ENCODE data around the gene SCARB1. TPM values are rescaled to one million over a fixed set of nuclear protein-coding genes. Genes with fewer than 3 reads are reported as not detected.

Gene SCARB1
- total and polyA plus RNA-seq, 9 of the 15 experiments (the other 6 are each of a cell fraction or from before 2014, with no cell fraction given), result 0.56 to 157 (median 52.8) TPM

GRCh38 chr12:124771462-124772288, 92.0 kb downstream of the SCARB1 start (continued):
- TF ChIP-seq, protein P1, sequence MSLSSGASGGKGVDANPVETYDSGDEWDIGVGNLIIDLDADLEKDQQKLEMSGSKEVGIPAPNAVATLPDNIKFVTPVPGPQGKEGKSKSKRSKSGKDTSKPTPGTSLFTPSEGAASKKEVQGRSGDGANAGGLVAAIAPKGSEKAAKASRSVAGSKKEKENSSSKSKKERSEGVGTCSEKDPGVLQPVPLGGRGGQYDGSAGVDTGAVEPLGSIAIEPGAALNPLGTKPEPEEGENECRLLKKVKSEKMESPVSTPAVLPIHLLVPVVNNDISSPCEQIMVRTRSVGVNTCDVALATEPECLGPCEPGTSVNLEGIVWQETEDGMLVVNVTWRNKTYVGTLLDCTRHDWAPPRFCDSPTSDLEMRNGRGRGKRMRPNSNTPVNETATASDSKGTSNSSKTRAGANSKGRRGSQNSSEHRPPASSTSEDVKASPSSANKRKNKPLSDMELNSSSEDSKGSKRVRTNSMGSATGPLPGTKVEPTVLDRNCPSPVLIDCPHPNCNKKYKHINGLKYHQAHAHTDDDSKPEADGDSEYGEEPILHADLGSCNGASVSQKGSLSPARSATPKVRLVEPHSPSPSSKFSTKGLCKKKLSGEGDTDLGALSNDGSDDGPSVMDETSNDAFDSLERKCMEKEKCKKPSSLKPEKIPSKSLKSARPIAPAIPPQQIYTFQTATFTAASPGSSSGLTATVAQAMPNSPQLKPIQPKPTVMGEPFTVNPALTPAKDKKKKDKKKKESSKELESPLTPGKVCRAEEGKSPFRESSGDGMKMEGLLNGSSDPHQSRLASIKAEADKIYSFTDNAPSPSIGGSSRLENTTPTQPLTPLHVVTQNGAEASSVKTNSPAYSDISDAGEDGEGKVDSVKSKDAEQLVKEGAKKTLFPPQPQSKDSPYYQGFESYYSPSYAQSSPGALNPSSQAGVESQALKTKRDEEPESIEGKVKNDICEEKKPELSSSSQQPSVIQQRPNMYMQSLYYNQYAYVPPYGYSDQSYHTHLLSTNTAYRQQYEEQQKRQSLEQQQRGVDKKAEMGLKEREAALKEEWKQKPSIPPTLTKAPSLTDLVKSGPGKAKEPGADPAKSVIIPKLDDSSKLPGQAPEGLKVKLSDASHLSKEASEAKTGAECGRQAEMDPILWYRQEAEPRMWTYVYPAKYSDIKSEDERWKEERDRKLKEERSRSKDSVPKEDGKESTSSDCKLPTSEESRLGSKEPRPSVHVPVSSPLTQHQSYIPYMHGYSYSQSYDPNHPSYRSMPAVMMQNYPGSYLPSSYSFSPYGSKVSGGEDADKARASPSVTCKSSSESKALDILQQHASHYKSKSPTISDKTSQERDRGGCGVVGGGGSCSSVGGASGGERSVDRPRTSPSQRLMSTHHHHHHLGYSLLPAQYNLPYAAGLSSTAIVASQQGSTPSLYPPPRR (CRISPR knock-in tag; IDR thresholded peaks at IDR 0.05; ENCODE audit: borderline replicate concordance), result no peak
- TF ChIP-seq, protein P2, sequence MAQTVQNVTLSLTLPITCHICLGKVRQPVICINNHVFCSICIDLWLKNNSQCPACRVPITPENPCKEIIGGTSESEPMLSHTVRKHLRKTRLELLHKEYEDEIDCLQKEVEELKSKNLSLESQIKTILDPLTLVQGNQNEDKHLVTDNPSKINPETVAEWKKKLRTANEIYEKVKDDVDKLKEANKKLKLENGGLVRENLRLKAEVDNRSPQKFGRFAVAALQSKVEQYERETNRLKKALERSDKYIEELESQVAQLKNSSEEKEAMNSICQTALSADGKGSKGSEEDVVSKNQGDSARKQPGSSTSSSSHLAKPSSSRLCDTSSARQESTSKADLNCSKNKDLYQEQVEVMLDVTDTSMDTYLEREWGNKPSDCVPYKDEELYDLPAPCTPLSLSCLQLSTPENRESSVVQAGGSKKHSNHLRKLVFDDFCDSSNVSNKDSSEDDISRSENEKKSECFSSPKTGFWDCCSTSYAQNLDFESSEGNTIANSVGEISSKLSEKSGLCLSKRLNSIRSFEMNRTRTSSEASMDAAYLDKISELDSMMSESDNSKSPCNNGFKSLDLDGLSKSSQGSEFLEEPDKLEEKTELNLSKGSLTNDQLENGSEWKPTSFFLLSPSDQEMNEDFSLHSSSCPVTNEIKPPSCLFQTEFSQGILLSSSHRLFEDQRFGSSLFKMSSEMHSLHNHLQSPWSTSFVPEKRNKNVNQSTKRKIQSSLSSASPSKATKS (CRISPR knock-in tag; IDR thresholded peaks at IDR 0.05), result no peak
- no peak for TF ChIP-seq MCM5 (IDR thresholded peaks at IDR 0.05; ENCODE audit: low read depth)
- no peak for TF ChIP-seq RERE (CRISPR knock-in tag; IDR thresholded peaks at IDR 0.05; ENCODE audit: borderline replicate concordance)
- TF ChIP-seq ZNF766 (CRISPR knock-in tag; conservative IDR thresholded peaks at IDR 0.05), result no peak
- peak; percentile 85 to 91 for TF ChIP-seq RAD21 (CRISPR knock-in tag; conservative IDR thresholded peaks at IDR 0.05 in 1 of 2, IDR thresholded peaks at IDR 0.05 in 1 of 2)
- TF ChIP-seq JUND (IDR thresholded peaks at IDR 0.05; ENCODE audit: borderline replicate concordance, low read depth, low read length), result peak; percentile 52; the same call in 1 of the 2 replicates
- no peak for TF ChIP-seq JUND (tag; IDR thresholded peaks at IDR 0.05; ENCODE audit: borderline replicate concordance, low read depth, low read length)
- no peak for TF ChIP-seq ZNF133 (CRISPR knock-in tag; IDR thresholded peaks at IDR 0.05)
- TF ChIP-seq DEAF1 (CRISPR knock-in tag; IDR thresholded peaks at IDR 0.05), result peak; percentile 76
- TF ChIP-seq HLTF (IDR thresholded peaks at IDR 0.05), result no peak
